ENCODE measurements around the gene MCAT. TPM values are rescaled to one million over a fixed set of nuclear protein-coding genes. Genes with fewer than 3 reads are reported as not detected.
"Not testable (repeated sequence)": the region's sequence is repeated elsewhere in the genome, so short reads cannot be mapped to it uniquely, and the experiment has no call there.

MCAT gene
- total and polyA plus RNA-seq, 4 donors, result 10.0 to 32.3 (median 25.7) TPM

- DNase-seq (ENCODE audit: low read depth in 4 of 6, low spot score in 6 of 6), result no peak
- Histone ChIP-seq H3K4me3 (ENCODE audit: low read depth, low read length) (no peak overlapping the region), H3K4me1 (ENCODE audit: control insufficient read depth, insufficient read depth, low read length) (peaks cover 26% of the 10 kb centered on the region), H3K36me3 (ENCODE audit: control insufficient read depth, insufficient read depth, low read length) (no peaks in the 10 kb centered on the region), H3K9me3 (ENCODE audit: control insufficient read depth, insufficient read depth, low read length) (no peaks in the 10 kb centered on the region), H3K27me3 (ENCODE audit: control insufficient read depth, insufficient read depth, low read length) (no peaks in the 10 kb centered on the region), H3K27ac (ENCODE audit: low read depth, low read length) (no peak overlapping the region)
- 57% methylated on average over 8 of the region's 8 CpGs for WGBS (ENCODE audit: insufficient coverage)
These were observed 4.6 kb upstream of the MCAT start for GRCh38 chr22:43147821-43148220.

- H3K27ac ChIP-seq (ENCODE audit: low read depth, low read length); H3K27me3 ChIP-seq (ENCODE audit: control insufficient read depth, insufficient read depth, low read length); H3K9me3 ChIP-seq (ENCODE audit: control insufficient read depth, insufficient read depth, low read length); DNase-seq (ENCODE audit: low read depth in 4 of 6, low spot score in 6 of 6); H3K36me3 ChIP-seq (ENCODE audit: control insufficient read depth, insufficient read depth, low read length); H3K4me3 ChIP-seq (ENCODE audit: low read depth, low read length): not testable (repeated sequence)
- peaks cover 22% of the 10 kb centered on the region for H3K4me1 ChIP-seq (ENCODE audit: control insufficient read depth, insufficient read depth, low read length)
- WGBS (ENCODE audit: insufficient coverage), result 94% methylated on average over 9 of the region's 15 CpGs
These were observed 3.1 kb upstream of the MCAT start for GRCh38 chr22:43146332-43146731.

- H3K36me3 ChIP-seq (ENCODE audit: control insufficient read depth, insufficient read depth, low read length), result peaks cover 11% of the 10 kb centered on the region
- peaks cover 18% of the 10 kb centered on the region for H3K4me1 ChIP-seq (ENCODE audit: control insufficient read depth, insufficient read depth, low read length)
- not testable (repeated sequence) for H3K27ac ChIP-seq (ENCODE audit: low read depth, low read length); H3K9me3 ChIP-seq (ENCODE audit: control insufficient read depth, insufficient read depth, low read length); H3K27me3 ChIP-seq (ENCODE audit: control insufficient read depth, insufficient read depth, low read length); H3K4me3 ChIP-seq (ENCODE audit: low read depth, low read length); DNase-seq (ENCODE audit: low read depth in 4 of 6, low spot score in 6 of 6)
- 77% methylated on average over 5 of the region's 8 CpGs for WGBS (ENCODE audit: insufficient coverage)
These were observed 2.2 kb upstream of the MCAT start for GRCh38 chr22:43145371-43145770.

- WGBS (ENCODE audit: insufficient coverage), result no CpG with 5 or more reads among the region's 3 CpGs
- Histone ChIP-seq H3K4me3 (ENCODE audit: low read depth, low read length) (no peak overlapping the region), H3K27me3 (ENCODE audit: control insufficient read depth, insufficient read depth, low read length) (no peaks in the 10 kb centered on the region), H3K9me3 (ENCODE audit: control insufficient read depth, insufficient read depth, low read length) (no peaks in the 10 kb centered on the region), H3K27ac (ENCODE audit: low read depth, low read length) (no peak overlapping the region), H3K4me1 (ENCODE audit: control insufficient read depth, insufficient read depth, low read length) (peaks cover 18% of the 10 kb centered on the region), H3K36me3 (ENCODE audit: control insufficient read depth, insufficient read depth, low read length) (peaks cover 15% of the 10 kb centered on the region)
- DNase-seq (ENCODE audit: low read depth in 4 of 6, low spot score in 6 of 6), result no peak
These were observed 1.8 kb upstream of the MCAT start for GRCh38 chr22:43144949-43145348.

GRCh38 chr22:43136801-43137200 lies 6.4 kb downstream of the MCAT start:
- Histone ChIP-seq H3K4me3 (ENCODE audit: low read depth, low read length) (no peak overlapping the region), H3K9me3 (ENCODE audit: control insufficient read depth, insufficient read depth, low read length) (no peaks in the 10 kb centered on the region), H3K36me3 (ENCODE audit: control insufficient read depth, insufficient read depth, low read length) (peaks cover 92% of the 10 kb centered on the region), H3K27me3 (ENCODE audit: control insufficient read depth, insufficient read depth, low read length) (no peaks in the 10 kb centered on the region), H3K4me1 (ENCODE audit: control insufficient read depth, insufficient read depth, low read length) (peaks cover 12% of the 10 kb centered on the region), H3K27ac (ENCODE audit: low read depth, low read length) (no peak overlapping the region)
- no peak for DNase-seq (ENCODE audit: low read depth in 4 of 6, low spot score in 6 of 6)
- WGBS (ENCODE audit: insufficient coverage), result 90% methylated on average over 10 of the region's 10 CpGs

GRCh38 chr22:43136255-43136654 lies 6.9 kb downstream of the MCAT start:
- 44% methylated on average over 8 of the region's 9 CpGs for WGBS (ENCODE audit: insufficient coverage)
- H3K4me3 ChIP-seq (ENCODE audit: low read depth, low read length), result no peak overlapping the region
- peak in 2 of 6 donors; percentile 35 to 43 for DNase-seq (ENCODE audit: low read depth in 4 of 6, low spot score in 6 of 6)
- H3K27me3 ChIP-seq (ENCODE audit: control insufficient read depth, insufficient read depth, low read length), result no peaks in the 10 kb centered on the region
- H3K27ac ChIP-seq (ENCODE audit: low read depth, low read length), result no peak overlapping the region
- peaks cover 6% of the 10 kb centered on the region for H3K4me1 ChIP-seq (ENCODE audit: control insufficient read depth, insufficient read depth, low read length)
- peaks cover 95% of the 10 kb centered on the region for H3K36me3 ChIP-seq (ENCODE audit: control insufficient read depth, insufficient read depth, low read length)
- H3K9me3 ChIP-seq (ENCODE audit: control insufficient read depth, insufficient read depth, low read length), result no peaks in the 10 kb centered on the region

GRCh38 chr22:43135565-43135964 lies 7.6 kb downstream of the MCAT start:
- Histone ChIP-seq H3K4me1 (ENCODE audit: control insufficient read depth, insufficient read depth, low read length) (peaks cover 5% of the 10 kb centered on the region), H3K36me3 (ENCODE audit: control insufficient read depth, insufficient read depth, low read length) (peaks cover 95% of the 10 kb centered on the region), H3K27ac (ENCODE audit: low read depth, low read length) (no peak overlapping the region), H3K9me3 (ENCODE audit: control insufficient read depth, insufficient read depth, low read length) (no peaks in the 10 kb centered on the region), H3K27me3 (ENCODE audit: control insufficient read depth, insufficient read depth, low read length) (no peaks in the 10 kb centered on the region), H3K4me3 (ENCODE audit: low read depth, low read length) (no peak overlapping the region)
- DNase-seq (ENCODE audit: low read depth in 4 of 6, low spot score in 6 of 6), result no peak
- 90% methylated on average over 2 of the region's 5 CpGs for WGBS (ENCODE audit: insufficient coverage)

- Histone ChIP-seq H3K4me1 (ENCODE audit: control insufficient read depth, insufficient read depth, low read length) (peaks cover 5% of the 10 kb centered on the region), H3K4me3 (ENCODE audit: low read depth, low read length) (no peak overlapping the region), H3K27ac (ENCODE audit: low read depth, low read length) (no peak overlapping the region), H3K27me3 (ENCODE audit: control insufficient read depth, insufficient read depth, low read length) (no peaks in the 10 kb centered on the region), H3K36me3 (ENCODE audit: control insufficient read depth, insufficient read depth, low read length) (peaks cover 97% of the 10 kb centered on the region), H3K9me3 (ENCODE audit: control insufficient read depth, insufficient read depth, low read length) (no peaks in the 10 kb centered on the region)
- 100% methylated on average over 4 of the region's 4 CpGs for WGBS (ENCODE audit: insufficient coverage)
- DNase-seq (ENCODE audit: low read depth in 4 of 6, low spot score in 6 of 6), result no peak
These were observed 8.6 kb downstream of the MCAT start for GRCh38 chr22:43134553-43134952.

- Histone ChIP-seq H3K4me3 (ENCODE audit: low read depth, low read length) (no peak overlapping the region), H3K27ac (ENCODE audit: low read depth, low read length) (no peak overlapping the region), H3K27me3 (ENCODE audit: control insufficient read depth, insufficient read depth, low read length) (no peaks in the 10 kb centered on the region), H3K4me1 (ENCODE audit: control insufficient read depth, insufficient read depth, low read length) (peaks cover 7% of the 10 kb centered on the region), H3K36me3 (ENCODE audit: control insufficient read depth, insufficient read depth, low read length) (peaks cover 94% of the 10 kb centered on the region), H3K9me3 (ENCODE audit: control insufficient read depth, insufficient read depth, low read length) (no peaks in the 10 kb centered on the region)
- no peak for DNase-seq (ENCODE audit: low read depth in 4 of 6, low spot score in 6 of 6)
- WGBS (ENCODE audit: insufficient coverage), result 83% methylated on average over 7 of the region's 9 CpGs
These were observed 9.8 kb downstream of the MCAT start for GRCh38 chr22:43133401-43133800.

GRCh38 chr22:43131773-43132501 lies 11.3 kb downstream of the MCAT start:
- Histone ChIP-seq H3K4me1 (ENCODE audit: control insufficient read depth, insufficient read depth, low read length) (peaks cover 7% of the 10 kb centered on the region), H3K9me3 (ENCODE audit: control insufficient read depth, insufficient read depth, low read length) (no peaks in the 10 kb centered on the region), H3K4me3 (ENCODE audit: low read depth, low read length) (no peak overlapping the region), H3K27me3 (ENCODE audit: control insufficient read depth, insufficient read depth, low read length) (no peaks in the 10 kb centered on the region), H3K36me3 (ENCODE audit: control insufficient read depth, insufficient read depth, low read length) (peaks cover 84% of the 10 kb centered on the region), H3K27ac (ENCODE audit: low read depth, low read length) (no peak overlapping the region)
- WGBS (ENCODE audit: insufficient coverage), result 95% methylated on average over 15 of the region's 17 CpGs
- DNase-seq (ENCODE audit: low read depth in 4 of 6, low spot score in 6 of 6), result no peak

Data from spinal cord (tissue), 10 donors.